ENCODE results near the gene PDLIM5. TPM values are rescaled to one million over a fixed set of nuclear protein-coding genes. Genes with fewer than 3 reads are reported as not detected.

PDLIM5 gene
- total and polyA plus RNA-seq, 5 donors from 2014 or later: 36.5 to 64.5 (median 45.3) TPM

- no peak for ATAC-seq (ENCODE audit: low read depth in 2 of 2)
- no peak overlapping the region for H3K27ac Mint-ChIP-seq
- Histone ChIP-seq H3K4me3 (ENCODE audit: low read depth, low read length) (no peak overlapping the region), H3K9me3 (ENCODE audit: control insufficient read depth in 2 of 2, low read length in 2 of 2) (no peaks in the 10 kb centered on the region), H3K27ac (ENCODE audit: insufficient read depth, low read length, poor library complexity, severe bottlenecking) (no peak overlapping the region), H3K36me3 (ENCODE audit: control insufficient read depth, insufficient read depth, low read length) (no peaks in the 10 kb centered on the region), H3K4me1 (ENCODE audit: control insufficient read depth, insufficient read depth, low read length, poor library complexity, severe bottlenecking) (no peaks in the 10 kb centered on the region), H3K27me3 (ENCODE audit: control insufficient read depth, insufficient read depth, low read length) (no peaks in the 10 kb centered on the region)
- no peak for DNase-seq
- no peak overlapping the region for H3K4me3 Mint-ChIP-seq
- peaks cover 0 to 2% (median 0%) of the 10 kb centered on the region in 7 donors for H3K9me3 Mint-ChIP-seq
- H3K36me3 Mint-ChIP-seq: no peaks in the 10 kb centered on the region
- peaks cover 6% of the 10 kb centered on the region for H3K27me3 Mint-ChIP-seq
- H3K4me1 Mint-ChIP-seq: no peaks in the 10 kb centered on the region
Measured at GRCh38 chr4:94711635-94712034, 259.9 kb downstream of the PDLIM5 start.

GRCh38 chr4:94714365-94715160, 262.8 kb downstream of the PDLIM5 start:
- H3K4me1 ChIP-seq (ENCODE audit: control insufficient read depth, insufficient read depth, low read length, poor library complexity, severe bottlenecking): no peaks in the 10 kb centered on the region
- Mint-ChIP-seq H3K27ac (no peak overlapping the region), H3K4me1 (no peaks in the 10 kb centered on the region), H3K9me3 (no peaks in the 10 kb centered on the region), H3K4me3 (no peak overlapping the region), H3K36me3 (no peaks in the 10 kb centered on the region), H3K27me3 (no peaks in the 10 kb centered on the region)
- no peak for DNase-seq
- no peaks in the 10 kb centered on the region for H3K9me3 ChIP-seq (ENCODE audit: control insufficient read depth in 2 of 2, low read length in 2 of 2)
- no peak for ATAC-seq (ENCODE audit: low read depth in 2 of 2)
- no peak overlapping the region for H3K27ac ChIP-seq (ENCODE audit: insufficient read depth, low read length, poor library complexity, severe bottlenecking)
- H3K27me3 ChIP-seq (ENCODE audit: control insufficient read depth, insufficient read depth, low read length): no peaks in the 10 kb centered on the region
- H3K4me3 ChIP-seq (ENCODE audit: low read depth, low read length): no peak overlapping the region
- no peaks in the 10 kb centered on the region for H3K36me3 ChIP-seq (ENCODE audit: control insufficient read depth, insufficient read depth, low read length)

GRCh38 chr4:94715726-94716125, 264.0 kb downstream of the PDLIM5 start:
- H3K27ac Mint-ChIP-seq: no peak overlapping the region
- no peak for DNase-seq
- H3K36me3 ChIP-seq (ENCODE audit: control insufficient read depth, insufficient read depth, low read length): no peaks in the 10 kb centered on the region

More at GRCh38 chr4:94715726-94716125, 264.0 kb downstream of the PDLIM5 start:
- Histone ChIP-seq H3K4me3 (ENCODE audit: low read depth, low read length) (no peak overlapping the region), H3K27me3 (ENCODE audit: control insufficient read depth, insufficient read depth, low read length) (no peaks in the 10 kb centered on the region), H3K4me1 (ENCODE audit: control insufficient read depth, insufficient read depth, low read length, poor library complexity, severe bottlenecking) (no peaks in the 10 kb centered on the region), H3K27ac (ENCODE audit: insufficient read depth, low read length, poor library complexity, severe bottlenecking) (no peak overlapping the region), H3K9me3 (ENCODE audit: control insufficient read depth in 2 of 2, low read length in 2 of 2) (no peaks in the 10 kb centered on the region)
- Mint-ChIP-seq H3K9me3 (peaks cover 0 to 2% (median 0%) of the 10 kb centered on the region in 7 donors), H3K4me1 (no peaks in the 10 kb centered on the region), H3K27me3 (no peaks in the 10 kb centered on the region), H3K4me3 (no peak overlapping the region), H3K36me3 (no peaks in the 10 kb centered on the region)
- no peak for ATAC-seq (ENCODE audit: low read depth in 2 of 2)

Other genes starting within 250 kb of the PDLIM5 start
- gene SMARCAD1, start 244.1 kb upstream of the PDLIM5 start, total RNA-seq: 17.6 TPM
- gene SMARCAD1, start 244.1 kb upstream of the PDLIM5 start, polyA plus RNA-seq: 10 to 100 TPM; 10.4 to 12.7 (median 11.6) TPM
- gene HPGDS, start 109.1 kb upstream of the PDLIM5 start, total RNA-seq: 0.39 TPM
- 1 to 10 TPM in 2 of 4 donors, not detected in 2; 1.1 to 2.5 TPM for gene HPGDS, start 109.1 kb upstream of the PDLIM5 start, polyA plus RNA-seq